ENCODE measurements around the gene NAT10.

Gene NAT10

GRCh38 chr11:34080609-34081008, 24.8 kb upstream of the NAT10 start:
- Histone ChIP-seq H3K4me2 (ENCODE audit: low read length) (no peak overlapping the region), H3K4me1 (ENCODE audit: insufficient read depth, low read length, severe bottlenecking) (no peaks in the 10 kb centered on the region), H3K9me2 (ENCODE audit: low read depth, low read length) (no peaks in the 10 kb centered on the region), H4K20me1 (ENCODE audit: insufficient read depth, low read length) (no peaks in the 10 kb centered on the region), H3K36me3 (ENCODE audit: insufficient read depth, low read length) (peaks cover 96% of the 10 kb centered on the region), H3K9me3 (ENCODE audit: low read length) (no peaks in the 10 kb centered on the region), H3K4me3 (ENCODE audit: low read depth, low read length, poor library complexity, severe bottlenecking) (no peak overlapping the region), H3K79me2 (ENCODE audit: insufficient read depth, low read length) (no peaks in the 10 kb centered on the region; the same call in 1 of the 2 replicates), H3K9ac (ENCODE audit: low read length) (no peak overlapping the region), H3F3A (ENCODE audit: insufficient read depth, low read length) (no peaks in the 10 kb centered on the region), H2AFZ (ENCODE audit: low read length) (no peak overlapping the region), H3K27ac (ENCODE audit: low read depth, low read length, poor library complexity, severe bottlenecking) (no peak overlapping the region), H3K27me3 (ENCODE audit: insufficient read depth, low read length) (no peaks in the 10 kb centered on the region)
- TF ChIP-seq CTCF (IDR thresholded peaks at IDR 0.05; ENCODE audit: low read length) = no peak
- TF ChIP-seq EZH2 (IDR thresholded peaks at IDR 0.05; ENCODE audit: borderline replicate concordance, low read length) = no peak

- Histone ChIP-seq H3K9ac (ENCODE audit: low read length) (no peak overlapping the region), H3K27ac (ENCODE audit: low read depth, low read length, poor library complexity, severe bottlenecking) (no peak overlapping the region), H3K79me2 (ENCODE audit: insufficient read depth, low read length) (no peaks in the 10 kb centered on the region), H3F3A (ENCODE audit: insufficient read depth, low read length) (no peaks in the 10 kb centered on the region), H3K4me3 (ENCODE audit: low read depth, low read length, poor library complexity, severe bottlenecking) (no peak overlapping the region), H2AFZ (ENCODE audit: low read length) (no peak overlapping the region), H3K4me1 (ENCODE audit: insufficient read depth, low read length, severe bottlenecking) (no peaks in the 10 kb centered on the region), H3K9me2 (ENCODE audit: low read depth, low read length) (no peaks in the 10 kb centered on the region), H4K20me1 (ENCODE audit: insufficient read depth, low read length) (no peaks in the 10 kb centered on the region), H3K4me2 (ENCODE audit: low read length) (no peak overlapping the region), H3K27me3 (ENCODE audit: insufficient read depth, low read length) (no peaks in the 10 kb centered on the region), H3K36me3 (ENCODE audit: insufficient read depth, low read length) (peaks cover 95% of the 10 kb centered on the region), H3K9me3 (ENCODE audit: low read length) (no peaks in the 10 kb centered on the region)
- TF ChIP-seq EZH2 (IDR thresholded peaks at IDR 0.05; ENCODE audit: borderline replicate concordance, low read length) (no peak), CTCF (IDR thresholded peaks at IDR 0.05; ENCODE audit: low read length) (no peak)
These were observed 20.8 kb upstream of the NAT10 start for GRCh38 chr11:34084637-34085036.

GRCh38 chr11:34086554-34087283, 18.7 kb upstream of the NAT10 start:
- Histone ChIP-seq H3K27ac (ENCODE audit: low read depth, low read length, poor library complexity, severe bottlenecking) (no peak overlapping the region), H3K4me1 (ENCODE audit: insufficient read depth, low read length, severe bottlenecking) (no peaks in the 10 kb centered on the region), H3K4me2 (ENCODE audit: low read length) (no peak overlapping the region), H3K79me2 (ENCODE audit: insufficient read depth, low read length) (no peaks in the 10 kb centered on the region; the same call in 1 of the 2 replicates), H3K9ac (ENCODE audit: low read length) (no peak overlapping the region), H3K27me3 (ENCODE audit: insufficient read depth, low read length) (no peaks in the 10 kb centered on the region), H3K4me3 (ENCODE audit: low read depth, low read length, poor library complexity, severe bottlenecking) (no peak overlapping the region), H3K36me3 (ENCODE audit: insufficient read depth, low read length) (peaks cover 94% of the 10 kb centered on the region), H3K9me2 (ENCODE audit: low read depth, low read length) (no peaks in the 10 kb centered on the region), H2AFZ (ENCODE audit: low read length) (no peak overlapping the region), H3K9me3 (ENCODE audit: low read length) (no peaks in the 10 kb centered on the region), H3F3A (ENCODE audit: insufficient read depth, low read length) (no peaks in the 10 kb centered on the region), H4K20me1 (ENCODE audit: insufficient read depth, low read length) (no peaks in the 10 kb centered on the region)
- no peak for TF ChIP-seq EZH2 (IDR thresholded peaks at IDR 0.05; ENCODE audit: borderline replicate concordance, low read length)
- TF ChIP-seq CTCF (IDR thresholded peaks at IDR 0.05; ENCODE audit: low read length) = no peak
